ENCODE data around the gene CRYGA.
"Not testable (repeated sequence)": the region's sequence is repeated elsewhere in the genome, so short reads cannot be mapped to it uniquely, and the experiment has no call there.

The CRYGA gene

GRCh38 chr2:208125251-208125650, 38.1 kb downstream of the CRYGA start:
- Histone ChIP-seq H3K4me3 (ENCODE audit: insufficient read length, low read depth) (no peak overlapping the region), H3K36me3 (ENCODE audit: insufficient read depth, insufficient read length, low read length) (no peaks in the 10 kb centered on the region), H3K27me3 (ENCODE audit: insufficient read depth, insufficient read length) (no peaks in the 10 kb centered on the region), H3K9ac (ENCODE audit: insufficient read length, low read depth) (no peak overlapping the region), H3K4me1 (ENCODE audit: insufficient read depth, insufficient read length) (no peaks in the 10 kb centered on the region), H3K9me3 (ENCODE audit: insufficient read depth, low read length) (no peaks in the 10 kb centered on the region; the same call in 1 of the 2 replicates)
- no peak for DNase-seq (ENCODE audit: low read depth, low spot score)
- TF ChIP-seq SUZ12 (IDR thresholded peaks at IDR 0.05; ENCODE audit: extremely low read depth, insufficient read depth, insufficient read length) (no peak), ZNF274 (IDR thresholded peaks at IDR 0.05; ENCODE audit: low read depth, low read length) (no peak)

GRCh38 chr2:208124013-208124715, 39.2 kb downstream of the CRYGA start, which contains the start of gene CRYGD:
Gene CRYGD (minus strand): TSS chr2:208124524. CDS start chr2:208124473, 51 bp downstream.
- not testable (repeated sequence) for H3K36me3 ChIP-seq (ENCODE audit: insufficient read depth, insufficient read length, low read length); DNase-seq (ENCODE audit: low read depth, low spot score); H3K4me3 ChIP-seq (ENCODE audit: insufficient read length, low read depth); H3K9me3 ChIP-seq (ENCODE audit: insufficient read depth, low read length); H3K9ac ChIP-seq (ENCODE audit: insufficient read length, low read depth); H3K27me3 ChIP-seq (ENCODE audit: insufficient read depth, insufficient read length); H3K4me1 ChIP-seq (ENCODE audit: insufficient read depth, insufficient read length)

- Histone ChIP-seq H3K4me1 (ENCODE audit: insufficient read depth, insufficient read length) (no peaks in the 10 kb centered on the region), H3K9me3 (ENCODE audit: insufficient read depth, low read length) (no peaks in the 10 kb centered on the region; the same call in 1 of the 2 replicates), H3K9ac (ENCODE audit: insufficient read length, low read depth) (no peak overlapping the region), H3K4me3 (ENCODE audit: insufficient read length, low read depth) (no peak overlapping the region), H3K27me3 (ENCODE audit: insufficient read depth, insufficient read length) (no peaks in the 10 kb centered on the region), H3K36me3 (ENCODE audit: insufficient read depth, insufficient read length, low read length) (no peaks in the 10 kb centered on the region)
- TF ChIP-seq YY1 (IDR thresholded peaks at IDR 0.05; ENCODE audit: insufficient read depth, insufficient read length): no peak
- TF ChIP-seq SUZ12 (IDR thresholded peaks at IDR 0.05; ENCODE audit: extremely low read depth, insufficient read depth, insufficient read length): no peak
- no peak for TF ChIP-seq ZNF274 (IDR thresholded peaks at IDR 0.05; ENCODE audit: low read depth, low read length)
- DNase-seq (ENCODE audit: low read depth, low spot score): no peak
These were observed 41.1 kb downstream of the CRYGA start for GRCh38 chr2:208122248-208122647.

GRCh38 chr2:208118918-208119317, 44.5 kb downstream of the CRYGA start:
- Histone ChIP-seq H3K27me3 (ENCODE audit: insufficient read depth, insufficient read length) (no peaks in the 10 kb centered on the region), H3K4me1 (ENCODE audit: insufficient read depth, insufficient read length) (no peaks in the 10 kb centered on the region), H3K36me3 (ENCODE audit: insufficient read depth, insufficient read length, low read length) (no peaks in the 10 kb centered on the region), H3K4me3 (ENCODE audit: insufficient read length, low read depth) (no peak overlapping the region), H3K9me3 (ENCODE audit: insufficient read depth, low read length) (no peaks in the 10 kb centered on the region), H3K9ac (ENCODE audit: insufficient read length, low read depth) (no peak overlapping the region)
- no peak for TF ChIP-seq ZNF274 (IDR thresholded peaks at IDR 0.05; ENCODE audit: low read depth, low read length)
- no peak for DNase-seq (ENCODE audit: low read depth, low spot score)

- not testable (repeated sequence) for DNase-seq (ENCODE audit: low read depth, low spot score); H3K9me3 ChIP-seq (ENCODE audit: insufficient read depth, low read length); H3K36me3 ChIP-seq (ENCODE audit: insufficient read depth, insufficient read length, low read length); H3K4me1 ChIP-seq (ENCODE audit: insufficient read depth, insufficient read length); H3K4me3 ChIP-seq (ENCODE audit: insufficient read length, low read depth); H3K9ac ChIP-seq (ENCODE audit: insufficient read length, low read depth); H3K27me3 ChIP-seq (ENCODE audit: insufficient read depth, insufficient read length)
These were observed 46.0 kb downstream of the CRYGA start for GRCh38 chr2:208117390-208117789.

GRCh38 chr2:208112969-208113368, 50.4 kb downstream of the CRYGA start:
- Histone ChIP-seq H3K9me3 (ENCODE audit: insufficient read depth, low read length) (no peaks in the 10 kb centered on the region), H3K27me3 (ENCODE audit: insufficient read depth, insufficient read length) (no peaks in the 10 kb centered on the region), H3K4me1 (ENCODE audit: insufficient read depth, insufficient read length) (no peaks in the 10 kb centered on the region), H3K4me3 (ENCODE audit: insufficient read length, low read depth) (peak overlapping the region; percentile 10), H3K36me3 (ENCODE audit: insufficient read depth, insufficient read length, low read length) (no peaks in the 10 kb centered on the region), H3K9ac (ENCODE audit: insufficient read length, low read depth) (peak overlapping the region; percentile 51)
- no peak for DNase-seq (ENCODE audit: low read depth, low spot score)
- TF ChIP-seq ZNF274 (IDR thresholded peaks at IDR 0.05; ENCODE audit: low read depth, low read length) (no peak), YY1 (IDR thresholded peaks at IDR 0.05; ENCODE audit: insufficient read depth, insufficient read length) (no peak), SUZ12 (IDR thresholded peaks at IDR 0.05; ENCODE audit: extremely low read depth, insufficient read depth, insufficient read length) (no peak)

GRCh38 chr2:208112273-208112745, 51.1 kb downstream of the CRYGA start:
- H3K36me3 ChIP-seq (ENCODE audit: insufficient read depth, insufficient read length, low read length); H3K9ac ChIP-seq (ENCODE audit: insufficient read length, low read depth); H3K9me3 ChIP-seq (ENCODE audit: insufficient read depth, low read length); H3K4me1 ChIP-seq (ENCODE audit: insufficient read depth, insufficient read length); H3K27me3 ChIP-seq (ENCODE audit: insufficient read depth, insufficient read length); H3K4me3 ChIP-seq (ENCODE audit: insufficient read length, low read depth); DNase-seq (ENCODE audit: low read depth, low spot score): not testable (repeated sequence)

Data from NT2/D1 (cell line).